DMS79 treated with DMSO at 0.1 percent for 48 hours (cell line): ENCODE measurements around the gene USP47.
A peak's percentile ranks its signal among the peaks of the same experiment; 100 is the strongest.

Source experiments
- DNase-seq: peaks from one replicate; lab custom pipeline; 2025; lab: John Stamatoyannopoulos, UW

The USP47 gene

GRCh38 chr11:11982461-11982860, 140.7 kb downstream of the USP47 start:
- DNase-seq = no peak

- no peak for DNase-seq
These were observed 141.2 kb downstream of the USP47 start for GRCh38 chr11:11982975-11983374.

GRCh38 chr11:11983427-11983826, 141.7 kb downstream of the USP47 start:
- DNase-seq = no peak

GRCh38 chr11:11984563-11984962, 142.8 kb downstream of the USP47 start:
- no peak for DNase-seq

GRCh38 chr11:11985016-11985715, 143.4 kb downstream of the USP47 start:
- no peak for DNase-seq

GRCh38 chr11:11985954-11986949, 144.5 kb downstream of the USP47 start:
- no peak for DNase-seq

GRCh38 chr11:11987503-11988022, 145.8 kb downstream of the USP47 start:
- no peak for DNase-seq

GRCh38 chr11:11988099-11988651, 146.4 kb downstream of the USP47 start:
- no peak for DNase-seq

- no peak for DNase-seq
These were observed 147.0 kb downstream of the USP47 start for GRCh38 chr11:11988681-11989261.

GRCh38 chr11:11989774-11990744, 148.3 kb downstream of the USP47 start:
- no peak for DNase-seq

- DNase-seq = no peak
These were observed 150.8 kb downstream of the USP47 start for GRCh38 chr11:11992257-11993212.

- DNase-seq = no peak
These were observed 152.1 kb downstream of the USP47 start for GRCh38 chr11:11993839-11994238.

- DNase-seq = no peak
These were observed 153.8 kb downstream of the USP47 start for GRCh38 chr11:11995601-11996000.

GRCh38 chr11:11996321-11997048, 154.7 kb downstream of the USP47 start:
- no peak for DNase-seq

- DNase-seq = no peak
These were observed 155.2 kb downstream of the USP47 start for GRCh38 chr11:11997049-11997322.

GRCh38 chr11:11998091-11998781, 156.5 kb downstream of the USP47 start:
- DNase-seq = no peak

- DNase-seq = peak; percentile 12
These were observed 159.4 kb downstream of the USP47 start for GRCh38 chr11:12001186-12001585.

- DNase-seq = no peak
These were observed 161.6 kb downstream of the USP47 start for GRCh38 chr11:12003336-12003735.

GRCh38 chr11:12003815-12004214, 162.0 kb downstream of the USP47 start:
- DNase-seq = no peak
